Esophagus squamous epithelium (tissue), 5 donors: ENCODE measurements around the gene POLR2E. TPM values are rescaled to one million over a fixed set of nuclear protein-coding genes. Genes with fewer than 3 reads are reported as not detected.

Source experiments
- DNase-seq: peaks from one replicate; lab custom pipeline; 2025; lab: John Stamatoyannopoulos, UW
- H3K27ac ChIP-seq, 4 donors: fragments of 200-600 bp; sonication (generic); one replicate each; pipeline ENCODE4 v1.5.1; 2016 to 2019; ENCODE audit warnings: mild to moderate bottlenecking in 1 of 4
- H3K27me3 ChIP-seq, 4 donors: fragments of 200-600 bp; sonication (generic); 1 replicate in 3 of 4; 2 replicates in 1 of 4; pipeline versions ENCODE4 v1.5.1 to v1.6.0; 2017 to 2021; ENCODE audit warnings: antibody characterized with exemption in 1 of 4
- H3K36me3 ChIP-seq, 3 donors: fragments of 200-600 bp; sonication (generic); one replicate each; pipeline ENCODE4 v1.5.1; 2016 to 2019
- H3K4me1 ChIP-seq, 3 donors: fragments of 200-600 bp; sonication (generic); one replicate each; pipeline ENCODE4 v1.5.1; 2017 to 2019
- H3K4me3 ChIP-seq, 4 donors: fragments of 200-600 bp; sonication (generic); 1 replicate in 3 of 4; 2 replicates in 1 of 4; pipeline ENCODE4 v1.5.1; 2016 to 2019; ENCODE audit warnings: mild to moderate bottlenecking in 2 of 4, moderate library complexity in 1 of 4
- H3K9me3 ChIP-seq, 3 donors: fragments of 200-600 bp; sonication (generic); one replicate each; pipeline ENCODE4 v1.5.1; 2016 to 2019
- CTCF ChIP-seq, 6 experiments: fragments of 450-650 bp in 4 of 6; fragments of 200-600 bp in 2 of 6; sonication (generic) in 2 of 6; IDR thresholded peaks; one replicate each; pipeline ENCODE4 v1.5.1; 2016 to 2019; ENCODE audit warnings: antibody characterized with exemption in 6 of 6, mild to moderate bottlenecking in 4 of 6, moderate library complexity in 4 of 6
- POLR2A ChIP-seq, 4 donors: fragments of 450-650 bp; IDR thresholded peaks; one replicate each; pipeline ENCODE4 v1.6.1; 2017; ENCODE audit warnings: antibody characterized with exemption in 4 of 4, mild to moderate bottlenecking in 4 of 4, moderate library complexity in 3 of 4
- WGBS, 2 donors: methylation state at CpG; one replicate each; pipeline ENCODE4 v1.1.5; 2018; 5-methylcytosine and 5-hydroxymethylcytosine counted together
- intact Hi-C: fragments of 100-400 bp; cut with DNase I; formaldehyde crosslinking; loops from one replicate; pipeline ENCODE4 v1.15.0; 2022
- total RNA-seq, 4 donors: library from RNA; depleted of rRNA; stranded (reverse); fragments of >200 nt; gene quantifications; one replicate each; pipeline ENCODE4 v1.1.0, GENCODE V29; 2016
- donor health status: DM: yes; HTN: yes; CAD: no.

Gene POLR2E
- total RNA-seq, 4 donors from 2014 or later: 113 to 198 (median 166) TPM

GRCh38 chr19:1046836-1047695 is 48.1 kb downstream of the POLR2E start:
- Histone ChIP-seq H3K9me3 (no peaks in the 10 kb centered on the region), H3K27ac (peak overlapping the region in 3 of 4 donors; percentile 32 to 81 (median 36)), H3K4me1 (peaks cover 20 to 30% (median 25%) of the 10 kb centered on the region in 3 donors), H3K27me3 (peaks cover 0 to 8% (median 0%) of the 10 kb centered on the region in 4 donors), H3K36me3 (no peaks in the 10 kb centered on the region), H3K4me3 (no peak overlapping the region)
- no peak for DNase-seq
- TF ChIP-seq POLR2A (IDR thresholded peaks at IDR 0.05): no peak
- TF ChIP-seq CTCF (IDR thresholded peaks at IDR 0.05): no peak
- intact Hi-C loops: no loop called here
- WGBS, 2 donors: 51 to 97% methylated on average over 7 to 11 of the region's 77 CpGs

- H3K27me3 ChIP-seq: peaks cover 0 to 14% (median 0%) of the 10 kb centered on the region in 4 donors
- peak overlapping the region in 1 of 4 donors; percentile 81 for H3K27ac ChIP-seq
- intact Hi-C loops: no loop called here
- no peaks in the 10 kb centered on the region for H3K36me3 ChIP-seq
- DNase-seq: no peak
- H3K4me3 ChIP-seq: no peak overlapping the region
- peaks cover 29 to 39% (median 34%) of the 10 kb centered on the region in 3 donors for H3K4me1 ChIP-seq
- no peaks in the 10 kb centered on the region for H3K9me3 ChIP-seq
- WGBS, 2 donors: 74 to 88% methylated on average over 10 to 11 of the region's 33 CpGs
- TF ChIP-seq POLR2A (IDR thresholded peaks at IDR 0.05) (no peak), CTCF (IDR thresholded peaks at IDR 0.05) (no peak)
These were observed 49.0 kb downstream of the POLR2E start for GRCh38 chr19:1046117-1046626.

GRCh38 chr19:1045247-1045603 is 50.0 kb downstream of the POLR2E start:
- no peaks in the 10 kb centered on the region for H3K36me3 ChIP-seq
- intact Hi-C loops: no loop called here
- no peak for DNase-seq
- TF ChIP-seq POLR2A (IDR thresholded peaks at IDR 0.05) (no peak), CTCF (IDR thresholded peaks at IDR 0.05) (no peak)
- no peaks in the 10 kb centered on the region for H3K9me3 ChIP-seq
- peaks cover 39 to 49% (median 43%) of the 10 kb centered on the region in 3 donors for H3K4me1 ChIP-seq
- WGBS, 2 donors: 70 to 80% methylated on average over 7 to 10 of the region's 10 CpGs
- H3K27me3 ChIP-seq: peaks cover 0 to 14% (median 0%) of the 10 kb centered on the region in 4 donors
- H3K4me3 ChIP-seq: no peak overlapping the region
- H3K27ac ChIP-seq: no peak overlapping the region

GRCh38 chr19:1042689-1043511 is 52.3 kb downstream of the POLR2E start:
- Histone ChIP-seq H3K27me3 (peaks cover 0 to 14% (median 0%) of the 10 kb centered on the region in 4 donors), H3K36me3 (peaks cover 0 to 7% (median 0%) of the 10 kb centered on the region in 3 donors), H3K9me3 (no peaks in the 10 kb centered on the region), H3K4me1 (peaks cover 40 to 72% (median 51%) of the 10 kb centered on the region in 3 donors), H3K4me3 (peak overlapping the region in 1 of 4 donors; percentile 74), H3K27ac (peak overlapping the region; percentile 63 to 83 (median 82))
- TF ChIP-seq CTCF (IDR thresholded peaks at IDR 0.05): no peak
- peak in 1 of 4 donors; percentile 18 for TF ChIP-seq POLR2A (IDR thresholded peaks at IDR 0.05)
- DNase-seq: no peak
- WGBS, 2 donors: 20% methylated on average over 1 of the region's 23 CpGs; no CpG with 5 or more reads in 1 of the 2 donors
- intact Hi-C loops: no loop called here
